Esophagus muscularis mucosa (tissue), 4 donors: ENCODE data around the gene MRPL37. TPM values are rescaled to one million over a fixed set of nuclear protein-coding genes. Genes with fewer than 3 reads are reported as not detected.

ENCODE experiments used
- DNase-seq: peaks from one replicate; pipeline ENCODE4 v3.0.0-alpha.2; 2017; ENCODE audit errors: extremely low spot score
- H3K27ac ChIP-seq, 4 donors: fragments of 200-600 bp; sonication (generic); replicated peaks in 1 of 4; 1 replicate in 3 of 4; 2 replicates in 1 of 4; pipeline ENCODE4 v1.5.1; 2016 to 2019; ENCODE audit warnings: mild to moderate bottlenecking in 1 of 4
- H3K27me3 ChIP-seq, 4 donors: fragments of 200-600 bp; sonication (generic); one replicate each; pipeline versions ENCODE4 v1.5.1 to v1.6.0; 2016 to 2019
- H3K36me3 ChIP-seq, 4 donors: fragments of 200-600 bp; sonication (generic); one replicate each; pipeline ENCODE4 v1.5.1; 2016 to 2019
- H3K4me1 ChIP-seq, 4 donors: fragments of 200-600 bp; sonication (generic); one replicate each; pipeline ENCODE4 v1.5.1; 2016 to 2019
- H3K4me3 ChIP-seq, 4 donors: fragments of 200-600 bp; sonication (generic); 1 replicate in 2 of 4; 2 replicates in 2 of 4; pipeline ENCODE4 v1.5.1; 2016 to 2019; ENCODE audit warnings: mild to moderate bottlenecking in 4 of 4, moderate library complexity in 1 of 4
- H3K9me3 ChIP-seq, 4 donors: fragments of 200-600 bp; sonication (generic); 1 replicate in 3 of 4; 2 replicates in 1 of 4; pipeline ENCODE4 v1.5.1; 2016 to 2019
- EP300 ChIP-seq: sonication (generic); formaldehyde crosslinking; IDR thresholded peaks from one replicate; pipeline ENCODE4 v1.6.1; 2017; ENCODE audit warnings: antibody characterized with exemption
- POLR2A ChIP-seq: fragments of 450-650 bp; IDR thresholded peaks from one replicate; pipeline ENCODE4 v1.6.1; 2017; ENCODE audit warnings: antibody characterized with exemption, moderate library complexity, mild to moderate bottlenecking, low read depth
- POLR2AphosphoS5 ChIP-seq, 2 donors: sonication (generic); formaldehyde crosslinking; IDR thresholded peaks; one replicate each; pipeline ENCODE4 v1.6.1; 2017; ENCODE audit warnings: antibody characterized with exemption in 2 of 2
- WGBS: methylation state at CpG from one replicate; pipeline ENCODE4 v1.1.5; 2018; 5-methylcytosine and 5-hydroxymethylcytosine counted together
- intact Hi-C: fragments of 100-400 bp; cut with DNase I; formaldehyde crosslinking; loops from one replicate; pipeline ENCODE4 v1.15.1; 2023
- total RNA-seq, 4 donors: library from RNA; depleted of rRNA; stranded (reverse); fragments of >200 nt; gene quantifications; one replicate each; pipeline versions ENCODE4 v1.1.0 to v1.2.1, GENCODE V29; 2016
- TF ChIP-seq, protein P1 (sequence below), 3 experiments: fragments of 200-600 bp in 2 of 3; fragments of 450-650 bp in 1 of 3; sonication (generic) in 2 of 3; IDR thresholded peaks; one replicate each; pipeline ENCODE4 v1.5.1; 2017 to 2019; ENCODE audit warnings: antibody characterized with exemption in 3 of 3, mild to moderate bottlenecking in 2 of 3, moderate library complexity in 1 of 3

Gene MRPL37
- total RNA-seq, 4 donors from 2014 or later: 54.2 to 62.1 (median 58.4) TPM

DNA sequence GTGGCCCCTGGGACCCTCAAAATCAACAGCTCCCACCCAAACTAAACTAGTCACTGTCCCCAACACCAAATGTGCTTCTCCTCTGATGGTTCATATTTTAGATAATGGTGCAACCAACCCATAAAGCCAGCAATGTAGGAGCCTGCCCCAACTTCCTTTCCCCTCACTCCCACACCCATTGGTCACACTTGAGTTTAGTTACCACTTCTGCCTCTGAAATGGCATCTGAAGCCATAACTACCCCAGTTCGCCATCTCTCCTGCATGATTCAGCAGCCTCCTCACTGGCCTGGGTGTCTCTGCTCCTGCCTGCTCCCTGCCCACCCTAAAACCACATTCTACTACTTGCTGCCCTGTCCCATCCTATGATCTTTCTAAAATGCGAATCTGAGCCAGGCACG lies 43.8 kb upstream of the MRPL37 start:
- no peak overlapping the region for H3K4me3 ChIP-seq
- no peak overlapping the region for H3K27ac ChIP-seq
- intact Hi-C loops: no loop called here
- WGBS: 98% methylated on average over 3 of the region's 3 CpGs
- H3K36me3 ChIP-seq: no peaks in the 10 kb centered on the region
- H3K27me3 ChIP-seq: no peaks in the 10 kb centered on the region
- no peaks in the 10 kb centered on the region for H3K9me3 ChIP-seq
- no peak for TF ChIP-seq EP300
- TF ChIP-seq POLR2A: no peak
- TF ChIP-seq POLR2AphosphoS5 (IDR thresholded peaks at IDR 0.05): no peak
- TF ChIP-seq, protein P1, sequence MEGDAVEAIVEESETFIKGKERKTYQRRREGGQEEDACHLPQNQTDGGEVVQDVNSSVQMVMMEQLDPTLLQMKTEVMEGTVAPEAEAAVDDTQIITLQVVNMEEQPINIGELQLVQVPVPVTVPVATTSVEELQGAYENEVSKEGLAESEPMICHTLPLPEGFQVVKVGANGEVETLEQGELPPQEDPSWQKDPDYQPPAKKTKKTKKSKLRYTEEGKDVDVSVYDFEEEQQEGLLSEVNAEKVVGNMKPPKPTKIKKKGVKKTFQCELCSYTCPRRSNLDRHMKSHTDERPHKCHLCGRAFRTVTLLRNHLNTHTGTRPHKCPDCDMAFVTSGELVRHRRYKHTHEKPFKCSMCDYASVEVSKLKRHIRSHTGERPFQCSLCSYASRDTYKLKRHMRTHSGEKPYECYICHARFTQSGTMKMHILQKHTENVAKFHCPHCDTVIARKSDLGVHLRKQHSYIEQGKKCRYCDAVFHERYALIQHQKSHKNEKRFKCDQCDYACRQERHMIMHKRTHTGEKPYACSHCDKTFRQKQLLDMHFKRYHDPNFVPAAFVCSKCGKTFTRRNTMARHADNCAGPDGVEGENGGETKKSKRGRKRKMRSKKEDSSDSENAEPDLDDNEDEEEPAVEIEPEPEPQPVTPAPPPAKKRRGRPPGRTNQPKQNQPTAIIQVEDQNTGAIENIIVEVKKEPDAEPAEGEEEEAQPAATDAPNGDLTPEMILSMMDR (IDR thresholded peaks at IDR 0.05): no peak
- DNase-seq: no peak
- peaks cover 0 to 9% (median 4%) of the 10 kb centered on the region in 4 donors for H3K4me1 ChIP-seq

DNA sequence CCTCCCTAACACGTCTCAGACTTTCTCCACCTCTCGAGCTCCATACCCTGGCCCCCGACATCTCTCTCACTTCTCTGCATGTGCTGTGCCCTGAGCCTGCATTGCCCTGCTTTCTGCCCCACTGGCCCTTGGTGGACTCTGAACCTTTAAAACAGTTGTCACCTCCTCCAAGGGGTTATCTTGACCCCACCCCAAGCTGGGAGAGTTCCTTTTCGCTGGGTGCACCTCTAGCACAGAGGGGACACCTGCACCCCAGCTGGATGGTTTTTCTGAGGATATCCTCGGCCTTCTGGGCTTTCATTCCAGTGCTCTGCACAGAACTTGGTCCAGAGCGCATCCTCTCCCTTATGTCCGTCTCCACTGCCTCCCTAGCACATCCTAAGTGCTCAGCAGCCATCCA lies 43.0 kb upstream of the MRPL37 start:
- no peak for TF ChIP-seq POLR2A
- TF ChIP-seq, protein P1 (IDR thresholded peaks at IDR 0.05): no peak
- no peak for TF ChIP-seq EP300
- no peak for TF ChIP-seq POLR2AphosphoS5 (IDR thresholded peaks at IDR 0.05)
- Histone ChIP-seq H3K27ac (no peak overlapping the region), H3K4me3 (no peak overlapping the region), H3K9me3 (no peaks in the 10 kb centered on the region), H3K4me1 (peaks cover 0 to 9% (median 4%) of the 10 kb centered on the region in 4 donors), H3K36me3 (no peaks in the 10 kb centered on the region), H3K27me3 (no peaks in the 10 kb centered on the region)
- intact Hi-C loops: no loop called here
- no peak for DNase-seq
- WGBS: 97% methylated on average over 7 of the region's 7 CpGs

DNA sequence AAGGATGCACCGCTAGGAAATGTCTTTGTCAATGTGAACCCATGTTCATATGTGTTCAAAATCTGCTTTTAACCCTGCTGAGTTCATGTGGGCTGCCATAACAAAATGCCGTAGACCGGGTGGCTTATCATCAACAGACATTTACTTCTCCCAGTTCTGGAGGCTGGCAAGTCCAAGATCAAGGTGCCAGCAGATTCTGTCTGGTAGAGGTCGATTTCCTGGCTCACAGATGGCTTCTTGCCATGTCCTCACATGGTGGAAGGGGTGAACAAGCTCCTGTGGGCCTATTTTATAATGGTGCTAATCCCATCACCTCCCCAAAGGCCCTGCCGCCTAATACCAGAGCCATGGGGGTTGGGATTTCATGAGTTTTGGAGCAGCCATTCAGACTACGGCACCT lies 42.6 kb upstream of the MRPL37 start:
- no peaks in the 10 kb centered on the region for H3K27me3 ChIP-seq
- H3K4me1 ChIP-seq: peaks cover 0 to 9% (median 4%) of the 10 kb centered on the region in 4 donors
- 93% methylated on average over 6 of the region's 6 CpGs for WGBS
- no peaks in the 10 kb centered on the region for H3K9me3 ChIP-seq
- no peak overlapping the region for H3K27ac ChIP-seq
- intact Hi-C loops: no loop called here
- DNase-seq: no peak
- H3K36me3 ChIP-seq: no peaks in the 10 kb centered on the region
- H3K4me3 ChIP-seq: no peak overlapping the region
- TF ChIP-seq POLR2A (no peak), EP300 (no peak), POLR2AphosphoS5 (IDR thresholded peaks at IDR 0.05) (no peak)
- TF ChIP-seq, protein P1 (IDR thresholded peaks at IDR 0.05): no peak

DNA sequence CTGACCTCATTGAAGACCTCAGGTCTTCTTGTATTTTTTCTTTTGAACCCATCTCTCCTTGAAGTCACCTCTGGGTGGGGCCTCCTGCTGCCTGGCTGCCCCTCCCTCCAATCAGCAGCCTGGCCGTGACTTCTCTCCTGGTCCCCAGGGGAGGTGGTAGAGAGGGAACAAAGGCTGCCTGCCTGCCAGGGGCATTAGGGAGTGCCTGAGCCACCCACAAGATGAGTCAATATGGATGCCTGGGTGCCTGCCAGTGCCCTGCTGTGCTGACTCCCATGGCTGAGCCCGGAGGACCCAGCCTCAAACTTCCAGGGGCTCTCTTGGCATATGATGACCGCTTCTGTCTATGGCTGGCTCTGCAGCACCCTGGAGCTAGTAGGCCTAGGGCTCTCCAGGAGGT lies 41.9 kb upstream of the MRPL37 start:
- Histone ChIP-seq H3K9me3 (no peaks in the 10 kb centered on the region), H3K36me3 (no peaks in the 10 kb centered on the region), H3K27ac (no peak overlapping the region), H3K27me3 (no peaks in the 10 kb centered on the region), H3K4me1 (peaks cover 0 to 9% (median 4%) of the 10 kb centered on the region in 4 donors), H3K4me3 (no peak overlapping the region)
- TF ChIP-seq EP300 (no peak), POLR2AphosphoS5 (IDR thresholded peaks at IDR 0.05) (no peak), POLR2A (no peak)
- TF ChIP-seq, protein P1 (IDR thresholded peaks at IDR 0.05): no peak
- intact Hi-C loops: no loop called here
- DNase-seq: no peak
- WGBS: 83% methylated on average over 3 of the region's 3 CpGs

DNA sequence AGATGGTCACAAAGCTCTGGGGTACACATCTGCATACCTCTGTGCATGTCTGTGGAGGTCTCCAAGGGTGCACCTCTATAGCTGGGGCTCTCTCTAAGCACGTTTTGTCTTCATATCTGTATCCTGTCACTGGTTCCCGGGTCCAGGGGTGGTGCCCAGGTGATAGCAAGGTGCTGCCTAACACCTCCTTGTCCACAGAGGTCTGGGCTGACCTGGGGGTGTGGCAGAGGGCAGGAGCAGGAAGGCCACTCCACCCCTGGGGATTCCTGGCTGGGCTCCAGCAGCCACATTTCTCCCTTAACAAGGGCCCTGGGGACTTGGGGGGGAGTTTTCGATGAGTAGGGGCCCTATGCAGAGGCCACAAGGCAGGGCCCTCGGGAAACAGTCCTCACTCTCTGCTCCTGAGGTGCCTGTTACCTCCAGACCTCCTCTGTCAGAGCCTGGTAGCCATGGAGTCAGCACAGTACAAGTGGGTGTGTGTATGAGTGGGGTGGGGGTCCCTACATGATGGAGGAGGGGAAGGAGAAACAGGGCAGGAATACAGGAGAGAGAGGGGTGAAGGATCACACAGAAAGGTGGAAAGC lies 40.1 kb upstream of the MRPL37 start:
- Histone ChIP-seq H3K4me3 (no peak overlapping the region), H3K4me1 (no peaks in the 10 kb centered on the region), H3K9me3 (no peaks in the 10 kb centered on the region), H3K36me3 (no peaks in the 10 kb centered on the region), H3K27me3 (no peaks in the 10 kb centered on the region), H3K27ac (no peak overlapping the region)
- DNase-seq: no peak
- intact Hi-C loops: no loop called here
- no peak for TF ChIP-seq POLR2A
- TF ChIP-seq, protein P1 (IDR thresholded peaks at IDR 0.05): no peak
- no peak for TF ChIP-seq EP300
- no peak for TF ChIP-seq POLR2AphosphoS5 (IDR thresholded peaks at IDR 0.05)
- 90% methylated on average over 3 of the region's 4 CpGs for WGBS
